ENCODE data around the gene GPR137B. TPM values are rescaled to one million over a fixed set of nuclear protein-coding genes. Genes with fewer than 3 reads are reported as not detected.
"Not testable (repeated sequence)": the region's sequence is repeated elsewhere in the genome, so short reads cannot be mapped to it uniquely, and the experiment has no call there.

The GPR137B gene
- total and polyA plus RNA-seq, 2 donors, result 4.2 to 15.7 TPM

GRCh38 chr1:236172041-236172579 lies 29.8 kb downstream of the GPR137B start:
- DNase-seq (ENCODE audit: low read depth in 6 of 9, low spot score in 9 of 9), result no peak

GRCh38 chr1:236173174-236173767 lies 30.9 kb downstream of the GPR137B start:
- 91% methylated on average over 5 of the region's 5 CpGs for WGBS
- peaks cover 0 to 4% of the 10 kb centered on the region in 2 donors for H3K9me3 ChIP-seq (ENCODE audit: control insufficient read depth in 2 of 2, insufficient read depth in 1 of 2, low read length in 1 of 2)
- H3K4me3 ChIP-seq (ENCODE audit: low read length in 2 of 2), result no peak overlapping the region
- H3K4me1 ChIP-seq (ENCODE audit: control insufficient read depth in 2 of 2, insufficient read depth in 2 of 2, low read length in 2 of 2), result no peaks in the 10 kb centered on the region
- no peaks in the 10 kb centered on the region for H3K27me3 ChIP-seq (ENCODE audit: control insufficient read depth in 2 of 2, insufficient read depth in 1 of 2, low read length in 1 of 2)
- no peaks in the 10 kb centered on the region for H3K36me3 ChIP-seq (ENCODE audit: control insufficient read depth in 2 of 2, insufficient read depth in 2 of 2, low read length in 1 of 2)
- no peak for DNase-seq (ENCODE audit: low read depth in 6 of 9, low spot score in 9 of 9)
- no peak overlapping the region for H3K27ac ChIP-seq (ENCODE audit: low read depth in 1 of 2, low read length in 1 of 2)

More at GRCh38 chr1:236172041-236172579, 29.8 kb downstream of the GPR137B start:
- Histone ChIP-seq H3K4me3 (ENCODE audit: low read length in 2 of 2) (no peak overlapping the region), H3K27ac (ENCODE audit: low read depth in 1 of 2, low read length in 1 of 2) (no peak overlapping the region), H3K27me3 (ENCODE audit: control insufficient read depth in 2 of 2, insufficient read depth in 1 of 2, low read length in 1 of 2) (no peaks in the 10 kb centered on the region), H3K36me3 (ENCODE audit: control insufficient read depth in 2 of 2, insufficient read depth in 2 of 2, low read length in 1 of 2) (no peaks in the 10 kb centered on the region), H3K9me3 (ENCODE audit: control insufficient read depth in 2 of 2, insufficient read depth in 1 of 2, low read length in 1 of 2) (peaks cover 0 to 4% of the 10 kb centered on the region in 2 donors), H3K4me1 (ENCODE audit: control insufficient read depth in 2 of 2, insufficient read depth in 2 of 2, low read length in 2 of 2) (no peaks in the 10 kb centered on the region)

GRCh38 chr1:236175642-236176336 lies 33.5 kb downstream of the GPR137B start:
- H3K4me3 ChIP-seq (ENCODE audit: low read length in 2 of 2), result no peak overlapping the region
- WGBS, result 98% methylated on average over 12 of the region's 12 CpGs
- no peaks in the 10 kb centered on the region for H3K4me1 ChIP-seq (ENCODE audit: control insufficient read depth in 2 of 2, insufficient read depth in 2 of 2, low read length in 2 of 2)
- H3K27me3 ChIP-seq (ENCODE audit: control insufficient read depth in 2 of 2, insufficient read depth in 1 of 2, low read length in 1 of 2), result no peaks in the 10 kb centered on the region
- H3K36me3 ChIP-seq (ENCODE audit: control insufficient read depth in 2 of 2, insufficient read depth in 2 of 2, low read length in 1 of 2), result no peaks in the 10 kb centered on the region
- H3K9me3 ChIP-seq (ENCODE audit: control insufficient read depth in 2 of 2, insufficient read depth in 1 of 2, low read length in 1 of 2), result no peaks in the 10 kb centered on the region
- no peak overlapping the region for H3K27ac ChIP-seq (ENCODE audit: low read depth in 1 of 2, low read length in 1 of 2)
- DNase-seq (ENCODE audit: low read depth in 6 of 9, low spot score in 9 of 9), result no peak

GRCh38 chr1:236176337-236177336 lies 34.3 kb downstream of the GPR137B start:
- Histone ChIP-seq H3K27me3 (ENCODE audit: control insufficient read depth in 2 of 2, insufficient read depth in 1 of 2, low read length in 1 of 2) (no peaks in the 10 kb centered on the region), H3K9me3 (ENCODE audit: control insufficient read depth in 2 of 2, insufficient read depth in 1 of 2, low read length in 1 of 2) (no peaks in the 10 kb centered on the region), H3K27ac (ENCODE audit: low read depth in 1 of 2, low read length in 1 of 2) (no peak overlapping the region), H3K4me1 (ENCODE audit: control insufficient read depth in 2 of 2, insufficient read depth in 2 of 2, low read length in 2 of 2) (no peaks in the 10 kb centered on the region), H3K36me3 (ENCODE audit: control insufficient read depth in 2 of 2, insufficient read depth in 2 of 2, low read length in 1 of 2) (no peaks in the 10 kb centered on the region), H3K4me3 (ENCODE audit: low read length in 2 of 2) (no peak overlapping the region)
- DNase-seq (ENCODE audit: low read depth in 6 of 9, low spot score in 9 of 9), result no peak
- 91% methylated on average over 18 of the region's 18 CpGs for WGBS

- DNase-seq (ENCODE audit: low read depth in 6 of 9, low spot score in 9 of 9), result no peak
- Histone ChIP-seq H3K27me3 (ENCODE audit: control insufficient read depth in 2 of 2, insufficient read depth in 1 of 2, low read length in 1 of 2) (no peaks in the 10 kb centered on the region), H3K9me3 (ENCODE audit: control insufficient read depth in 2 of 2, insufficient read depth in 1 of 2, low read length in 1 of 2) (no peaks in the 10 kb centered on the region), H3K36me3 (ENCODE audit: control insufficient read depth in 2 of 2, insufficient read depth in 2 of 2, low read length in 1 of 2) (no peaks in the 10 kb centered on the region), H3K4me3 (ENCODE audit: low read length in 2 of 2) (no peak overlapping the region), H3K4me1 (ENCODE audit: control insufficient read depth in 2 of 2, insufficient read depth in 2 of 2, low read length in 2 of 2) (no peaks in the 10 kb centered on the region), H3K27ac (ENCODE audit: low read depth in 1 of 2, low read length in 1 of 2) (no peak overlapping the region)
- 96% methylated on average over 6 of the region's 6 CpGs for WGBS
These were observed 37.3 kb downstream of the GPR137B start for GRCh38 chr1:236179634-236180033.

GRCh38 chr1:236181059-236181458 lies 38.7 kb downstream of the GPR137B start:
- Histone ChIP-seq H3K36me3 (ENCODE audit: control insufficient read depth in 2 of 2, insufficient read depth in 2 of 2, low read length in 1 of 2) (no peaks in the 10 kb centered on the region), H3K9me3 (ENCODE audit: control insufficient read depth in 2 of 2, insufficient read depth in 1 of 2, low read length in 1 of 2) (no peaks in the 10 kb centered on the region), H3K4me3 (ENCODE audit: low read length in 2 of 2) (no peak overlapping the region), H3K27me3 (ENCODE audit: control insufficient read depth in 2 of 2, insufficient read depth in 1 of 2, low read length in 1 of 2) (no peaks in the 10 kb centered on the region), H3K4me1 (ENCODE audit: control insufficient read depth in 2 of 2, insufficient read depth in 2 of 2, low read length in 2 of 2) (no peaks in the 10 kb centered on the region), H3K27ac (ENCODE audit: low read depth in 1 of 2, low read length in 1 of 2) (no peak overlapping the region)
- DNase-seq (ENCODE audit: low read depth in 6 of 9, low spot score in 9 of 9), result no peak
- over 99% methylated on average over 3 of the region's 3 CpGs for WGBS

- Histone ChIP-seq H3K27ac (ENCODE audit: low read depth in 1 of 2, low read length in 1 of 2) (no peak overlapping the region), H3K36me3 (ENCODE audit: control insufficient read depth in 2 of 2, insufficient read depth in 2 of 2, low read length in 1 of 2) (no peaks in the 10 kb centered on the region), H3K9me3 (ENCODE audit: control insufficient read depth in 2 of 2, insufficient read depth in 1 of 2, low read length in 1 of 2) (no peaks in the 10 kb centered on the region), H3K27me3 (ENCODE audit: control insufficient read depth in 2 of 2, insufficient read depth in 1 of 2, low read length in 1 of 2) (no peaks in the 10 kb centered on the region), H3K4me3 (ENCODE audit: low read length in 2 of 2) (no peak overlapping the region), H3K4me1 (ENCODE audit: control insufficient read depth in 2 of 2, insufficient read depth in 2 of 2, low read length in 2 of 2) (no peaks in the 10 kb centered on the region)
- WGBS, result 84% methylated on average over 4 of the region's 4 CpGs
- DNase-seq (ENCODE audit: low read depth in 6 of 9, low spot score in 9 of 9), result no peak
These were observed 43.3 kb downstream of the GPR137B start for GRCh38 chr1:236185687-236186086.

GRCh38 chr1:236186471-236186870 lies 44.1 kb downstream of the GPR137B start:
- 94% methylated on average over 2 of the region's 2 CpGs for WGBS
- not testable (repeated sequence) for H3K36me3 ChIP-seq (ENCODE audit: control insufficient read depth in 2 of 2, insufficient read depth in 2 of 2, low read length in 1 of 2); DNase-seq (ENCODE audit: low read depth in 6 of 9, low spot score in 9 of 9); H3K27ac ChIP-seq (ENCODE audit: low read depth in 1 of 2, low read length in 1 of 2); H3K4me1 ChIP-seq (ENCODE audit: control insufficient read depth in 2 of 2, insufficient read depth in 2 of 2, low read length in 2 of 2); H3K27me3 ChIP-seq (ENCODE audit: control insufficient read depth in 2 of 2, insufficient read depth in 1 of 2, low read length in 1 of 2); H3K9me3 ChIP-seq (ENCODE audit: control insufficient read depth in 2 of 2, insufficient read depth in 1 of 2, low read length in 1 of 2); H3K4me3 ChIP-seq (ENCODE audit: low read length in 2 of 2)

GRCh38 chr1:236188084-236188483 lies 45.7 kb downstream of the GPR137B start:
- not testable (repeated sequence) for H3K4me1 ChIP-seq (ENCODE audit: control insufficient read depth in 2 of 2, insufficient read depth in 2 of 2, low read length in 2 of 2); H3K9me3 ChIP-seq (ENCODE audit: control insufficient read depth in 2 of 2, insufficient read depth in 1 of 2, low read length in 1 of 2); H3K27me3 ChIP-seq (ENCODE audit: control insufficient read depth in 2 of 2, insufficient read depth in 1 of 2, low read length in 1 of 2); H3K27ac ChIP-seq (ENCODE audit: low read depth in 1 of 2, low read length in 1 of 2); H3K36me3 ChIP-seq (ENCODE audit: control insufficient read depth in 2 of 2, insufficient read depth in 2 of 2, low read length in 1 of 2); DNase-seq (ENCODE audit: low read depth in 6 of 9, low spot score in 9 of 9); H3K4me3 ChIP-seq (ENCODE audit: low read length in 2 of 2)
- 96% methylated on average over 1 of the region's 1 CpG for WGBS
